K562 (cell line): ENCODE data around the gene UVRAG. TPM values are rescaled to one million over a fixed set of nuclear protein-coding genes. Genes with fewer than 3 reads are reported as not detected.
A peak's percentile ranks its signal among the peaks of the same experiment; 100 is the strongest.

Experiments
- ATAC-seq: fragments of 200-7000 bp; cut with Tn5 transposase; 3 replicates; pipeline ENCODE4 v1.9.1; 2020; ENCODE audit warnings: moderate library complexity
- BruUV-seq: library from RNA; stranded (reverse); fragments of 400-500 nt; replicated peaks from 2 replicates; lab custom pipeline; 2021; lab: Mats Ljungman, UMichigan
- CTCF ChIA-PET: fragments of 300-600 bp; formaldehyde crosslinking; extraction: SDS; loops from one replicate; lab custom pipeline; 2021; ENCODE audit warnings: low intra/inter-chr PET ratio; lab: Yijun Ruan, JAX
- POLR2A ChIA-PET: fragments of 300-600, 350-650 bp; sonication (Branson Sonifier 250); formaldehyde crosslinking; extraction: SDS; loops from one replicate; lab custom pipeline; 2021; ENCODE audit warnings: antibody characterized with exemption, inconsistent platforms; lab: Yijun Ruan, JAX
- DNase-seq, 4 experiments: peaks; one replicate each; pipeline versions ENCODE4 v3.0.0 to v3.0.0-alpha.2; 2011 to 2018; ENCODE audit warnings: low spot score in 3 of 4, mixed read lengths in 3 of 4; ENCODE audit errors: extremely low read depth in 1 of 4
- FAIRE-seq: peaks from 2 replicates; lab custom pipeline; 2011; peaks lifted over from hg19 to GRCh38; lab: Jason Lieb, UNC
- H2AFZ ChIP-seq: 2 replicates; pipeline ENCODE4 v1.6.0; 2011; ENCODE audit warnings: low read depth, low read length, control low read depth, inconsistent platforms
- H3K27ac ChIP-seq: fragments of 200-600 bp; 3 replicates; pipeline ENCODE4 v1.8.0; 2011; ENCODE audit warnings: low read depth, mild to moderate bottlenecking, control low read depth, inconsistent platforms, low read length, moderate library complexity, mixed read lengths; ENCODE audit errors: extremely low read depth
- H3K27me3 ChIP-seq, 2 experiments: fragments of 300-600 bp in 1 of 2; 2 replicates in 1 of 2; 3 replicates in 1 of 2; pipeline versions ENCODE4 v1.6.0 to v1.8.0; 2011; ENCODE audit warnings: inconsistent platforms in 2 of 2, low read length in 2 of 2, mild to moderate bottlenecking in 1 of 2, mixed read lengths in 1 of 2, moderate library complexity in 1 of 2; ENCODE audit not compliant: control insufficient read depth in 2 of 2, insufficient read depth in 2 of 2
- H3K36me3 ChIP-seq: fragments of 300-600 bp; 3 replicates; pipeline ENCODE4 v1.8.0; 2011; ENCODE audit warnings: mild to moderate bottlenecking, low read length, inconsistent platforms; ENCODE audit not compliant: control insufficient read depth, insufficient read depth
- H3K4me1 ChIP-seq, 2 experiments: fragments of 200-600 bp in 1 of 2; replicated peaks in 1 of 2; 2 replicates in 1 of 2; 3 replicates in 1 of 2; pipeline versions ENCODE4 v1.5.1 to v1.8.0; 2011; ENCODE audit warnings: inconsistent platforms in 2 of 2, low read length in 2 of 2, mild to moderate bottlenecking in 1 of 2, mixed read lengths in 1 of 2, moderate library complexity in 1 of 2; ENCODE audit not compliant: control insufficient read depth in 2 of 2, insufficient read depth in 2 of 2
- H3K4me2 ChIP-seq: 2 replicates; pipeline ENCODE4 v1.6.1; 2011; ENCODE audit warnings: low read length, control low read depth, inconsistent platforms, mixed read lengths; ENCODE audit not compliant: insufficient read depth
- H3K4me3 ChIP-seq: fragments of 200-600 bp; sonication (generic), shearing (Covaris generic); 2 replicates; pipeline ENCODE4 v1.5.1; 2016; ENCODE audit warnings: control low read depth, inconsistent platforms
- H3K79me2 ChIP-seq: fragments of 200-600 bp; 3 replicates; pipeline ENCODE4 v1.8.0; 2011; ENCODE audit warnings: low read length, inconsistent platforms; ENCODE audit not compliant: control insufficient read depth, insufficient read depth
- H3K9ac ChIP-seq, 2 experiments: 2 replicates each; pipeline versions ENCODE4 v1.6.0 to v1.6.1; 2011; ENCODE audit warnings: low read depth in 2 of 2, low read length in 2 of 2, control low read depth in 1 of 2, inconsistent platforms in 1 of 2, mild to moderate bottlenecking in 1 of 2, mixed read lengths in 1 of 2; ENCODE audit not compliant: insufficient read depth in 1 of 2
- H3K9me1 ChIP-seq: one replicate; pipeline ENCODE4 v1.6.0; 2011; ENCODE audit warnings: inconsistent platforms, mild to moderate bottlenecking, low read length, moderate library complexity; ENCODE audit not compliant: control insufficient read depth, insufficient read depth
- H3K9me3 ChIP-seq: replicated peaks from 2 replicates; pipeline ENCODE4 v1.5.1; 2011; ENCODE audit warnings: low read depth, low read length, inconsistent platforms; ENCODE audit not compliant: control insufficient read depth, insufficient read depth
- H4K20me1 ChIP-seq: replicated peaks from 2 replicates; pipeline ENCODE4 v1.6.1; 2011; ENCODE audit warnings: low read length, inconsistent platforms, mixed read lengths; ENCODE audit not compliant: control insufficient read depth, insufficient read depth
- ARID1B ChIP-seq: fragments of 450-650 bp; IDR thresholded peaks from 2 replicates; pipeline ENCODE4 v1.6.1; 2016; ENCODE audit warnings: antibody characterized with exemption, mild to moderate bottlenecking, inconsistent platforms
- CBFA2T2 ChIP-seq: fragments of 450-650 bp; conservative IDR thresholded peaks from 2 replicates; pipeline ENCODE4 v1.6.1; 2017; ENCODE audit warnings: mild to moderate bottlenecking
- CBFA2T3 ChIP-seq: fragments of 450-650 bp; IDR thresholded peaks from 2 replicates; pipeline ENCODE4 v1.6.1; 2017
- KLF16 ChIP-seq: IDR thresholded peaks from 2 replicates; pipeline ENCODE4 v1.6.1; 2016; ENCODE audit warnings: antibody characterized with exemption
- MNT ChIP-seq, 2 experiments: fragments of 450-650 bp; conservative IDR thresholded peaks; 2 replicates each; pipeline ENCODE4 v1.6.1; 2017; ENCODE audit warnings: mild to moderate bottlenecking in 2 of 2, moderate library complexity in 2 of 2
- MYC ChIP-seq, 2 experiments: fragments of 250-450 bp in 1 of 2; sonication (Bioruptor Pico) in 1 of 2; IDR thresholded peaks; 2 replicates each; pipeline versions ENCODE4 v1.5.1 to v1.6.1; 2012 to 2021; ENCODE audit warnings: low read depth in 2 of 2, borderline replicate concordance in 1 of 2, improper control_type of control experiment in 1 of 2, low read length in 1 of 2, mild to moderate bottlenecking in 1 of 2, moderate library complexity in 1 of 2
- RAD21 ChIP-seq, 2 experiments: fragments of 250-450 bp in 1 of 2; fragments of 450-650 bp in 1 of 2; sonication (Bioruptor Pico) in 1 of 2; formaldehyde crosslinking in 1 of 2; IDR thresholded peaks in 1 of 2; conservative IDR thresholded peaks in 1 of 2; 2 replicates each; pipeline versions ENCODE4 v1.4.0 to v1.8.0; 2020 to 2022; ENCODE audit warnings: mild to moderate bottlenecking in 2 of 2, moderate library complexity in 1 of 2
- TAL1 ChIP-seq: fragments of 450-650 bp; IDR thresholded peaks from 2 replicates; pipeline ENCODE4 v1.6.1; 2016; ENCODE audit warnings: mild to moderate bottlenecking
- TCF3 ChIP-seq: sonication (generic); formaldehyde crosslinking; IDR thresholded peaks from 2 replicates; pipeline ENCODE4 v1.4.0; 2020; ENCODE audit warnings: mild to moderate bottlenecking, missing genetic modification reagents
- TEAD4 ChIP-seq, 2 experiments: sonication (generic) in 1 of 2; formaldehyde crosslinking in 1 of 2; IDR thresholded peaks; 2 replicates each; pipeline versions ENCODE4 v1.6.1 to v1.8.0; 2012 to 2022; ENCODE audit warnings: borderline replicate concordance in 1 of 2, inconsistent platforms in 1 of 2, low read length in 1 of 2, mild to moderate bottlenecking in 1 of 2, missing genetic modification reagents in 1 of 2
- XRCC3 ChIP-seq: fragments of 450-650 bp; IDR thresholded peaks from 2 replicates; pipeline ENCODE4 v1.6.1; 2017; ENCODE audit warnings: mild to moderate bottlenecking, moderate library complexity
- ZBTB1 ChIP-seq: sonication (generic); formaldehyde crosslinking; IDR thresholded peaks from 2 replicates; pipeline ENCODE4 v1.8.1; 2023; ENCODE audit warnings: missing genetic modification reagents, low read depth, mild to moderate bottlenecking, borderline replicate concordance
- WGBS: fragments of 100-300 bp; shearing (Covaris generic); methylation state at CpG from one replicate; pipeline ENCODE4 v1.1.6; 2016; ENCODE audit warnings: low coverage, mixed read lengths; ENCODE audit not compliant: insufficient coverage; ENCODE audit errors: missing lambda C conversion rate; 5-methylcytosine and 5-hydroxymethylcytosine counted together
- in situ Hi-C: fragments of 300-500 bp; cut with MboI; formaldehyde crosslinking; loops from 4 replicates; pipeline ENCODE4 v1.15.0; 2018; ENCODE audit warnings: inconsistent platforms, mixed read lengths
- intact Hi-C: fragments of 100-400 bp; cut with micrococcal nuclease; formaldehyde crosslinking; loops from 2 replicates; pipeline ENCODE4 v1.14.2; 2022
- polyA plus RNA-seq, 8 experiments: library from polyadenylated mRNA; depleted of rRNA in 4 of 8; stranded (reverse) in 5 of 8; unstranded in 3 of 8; fragments of >200 nt; fragmentation: Nextera tagmentation in 2 of 8; fragmentation: Illumina TruSeq in 1 of 8; extraction: Ambion mirVana in 2 of 8; extraction: Trizol in 1 of 8; gene quantifications; 2 replicates each; pipeline versions ENCODE4 v1.2.1 to v1.2.3, GENCODE V29; 2011 to 2014; ENCODE audit warnings: inconsistent platforms in 1 of 8, missing spikeins in 1 of 8
- total RNA-seq, 7 experiments: library from RNA; depleted of rRNA in 6 of 7; stranded (reverse); fragments of >200 nt in 6 of 7; fragmentation: Illumina TruSeq in 2 of 7; extraction: Trizol in 2 of 7; gene quantifications; 2 replicates each; pipeline versions ENCODE4 v1.2.1 to v1.2.3, GENCODE V29; 2011 to 2021; ENCODE audit warnings: low replicate concordance in 1 of 7

UVRAG gene
- total and polyA plus RNA-seq, 9 of the 15 experiments (the other 6 are each of a cell fraction or from before 2014, with no cell fraction given) = 3.1 to 17.8 (median 12.4) TPM

DNA sequence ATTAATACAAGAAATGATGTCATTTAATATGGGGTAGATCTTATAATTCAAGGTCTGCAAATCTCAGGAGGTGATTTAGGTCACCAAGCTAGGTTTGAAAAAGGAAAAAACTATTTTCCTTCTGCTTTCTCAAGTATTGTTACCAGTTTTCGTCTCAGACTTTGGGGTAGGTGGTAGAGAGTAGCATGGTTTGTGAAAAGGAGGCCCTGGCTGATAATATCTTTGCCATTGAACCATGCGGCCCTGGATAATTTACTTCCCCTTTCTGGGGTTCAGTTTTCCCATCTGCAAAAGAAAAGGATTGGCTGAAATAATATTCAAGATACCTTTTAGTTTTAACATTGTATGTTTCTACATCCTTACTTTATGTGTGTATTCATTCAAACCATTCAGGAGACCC is 299.2 kb downstream of the UVRAG start (continued):
- peak; percentile 73 for TF ChIP-seq MYC (IDR thresholded peaks at IDR 0.05; ENCODE audit: low read depth, low read length)
- no peak for TF ChIP-seq MYC (CRISPR knock-in tag; IDR thresholded peaks at IDR 0.05; ENCODE audit: borderline replicate concordance, low read depth)
- TF ChIP-seq, all 486 proteins: peak for 7

GRCh38 chr11:76115555-76115954 is 300.5 kb downstream of the UVRAG start:
- no TSS peak for BruUV-seq
- no peaks in the 10 kb centered on the region for H3K9me1 ChIP-seq
- no peaks in the 10 kb centered on the region for H3K27me3 ChIP-seq
- DNase-seq = no peak
- H3K4me2 ChIP-seq = no peak overlapping the region
- peak; percentile 60; the same call in 2 of the 3 replicates for ATAC-seq
- 4% methylated on average over 3 of the region's 3 CpGs for WGBS
- no peaks in the 10 kb centered on the region for H4K20me1 ChIP-seq
- H3K4me3 ChIP-seq = no peak overlapping the region
- in situ Hi-C loops (no loop called here), intact Hi-C loops (no loop called here)
- no peak overlapping the region for H3K9ac ChIP-seq
- no peak overlapping the region for H3K27ac ChIP-seq
- TF ChIP-seq XRCC3 = no peak
- TF ChIP-seq MNT (conservative IDR thresholded peaks at IDR 0.05) = peak; percentile 38 to 58; a peak in 1 of 4 replicates
- 0 out of 2 replicates have a peak, but pooled peaks have one; percentile 29 for TF ChIP-seq CBFA2T2
- TF ChIP-seq ZBTB1 (CRISPR knock-in tag) = no peak
- peak; percentile 73 for TF ChIP-seq TEAD4 (IDR thresholded peaks at IDR 0.05; ENCODE audit: low read length)
- TF ChIP-seq TEAD4 (CRISPR knock-in tag; IDR thresholded peaks at IDR 0.05; ENCODE audit: borderline replicate concordance) = no peak
- TF ChIP-seq TCF3 (CRISPR knock-in tag) = peak; percentile 33; the same call in 1 of the 2 replicates
- TF ChIP-seq ARID1B = peak; percentile 33; the same call in 1 of the 2 replicates
- TF ChIP-seq TAL1 = peak; percentile 30; the same call in 1 of the 2 replicates
- 0 out of 2 replicates have a peak, but pooled peaks have one; percentile 5 for TF ChIP-seq KLF16
- peak; percentile 54 for TF ChIP-seq CBFA2T3
- no peak for TF ChIP-seq RAD21 (CRISPR knock-in tag; conservative IDR thresholded peaks at IDR 0.05 in 1 of 2, IDR thresholded peaks at IDR 0.05 in 1 of 2)
- TF ChIP-seq, all 486 proteins: peak for 8
- peaks cover 14 to 31% of the 10 kb centered on the region in 2 experiments for H3K4me1 ChIP-seq
- no peaks in the 10 kb centered on the region for H3K79me2 ChIP-seq
- H3K9me3 ChIP-seq = no peaks in the 10 kb centered on the region
- ChIA-PET POLR2A (interaction anchor here (0.6 to 0.8 kb wide), 2 partner anchors 13 to 34 kb away, joined by 3 to 4 read pairs; no protein-coding TSS in a partner anchor), CTCF (no interaction called here)
- H2AFZ ChIP-seq = no peak overlapping the region
- FAIRE-seq = no peak
- H3K36me3 ChIP-seq = peaks cover 4% of the 10 kb centered on the region; the same call in 2 of the 3 replicates
